ENCODE measurements around the gene EPHB2.

Gene EPHB2

DNA sequence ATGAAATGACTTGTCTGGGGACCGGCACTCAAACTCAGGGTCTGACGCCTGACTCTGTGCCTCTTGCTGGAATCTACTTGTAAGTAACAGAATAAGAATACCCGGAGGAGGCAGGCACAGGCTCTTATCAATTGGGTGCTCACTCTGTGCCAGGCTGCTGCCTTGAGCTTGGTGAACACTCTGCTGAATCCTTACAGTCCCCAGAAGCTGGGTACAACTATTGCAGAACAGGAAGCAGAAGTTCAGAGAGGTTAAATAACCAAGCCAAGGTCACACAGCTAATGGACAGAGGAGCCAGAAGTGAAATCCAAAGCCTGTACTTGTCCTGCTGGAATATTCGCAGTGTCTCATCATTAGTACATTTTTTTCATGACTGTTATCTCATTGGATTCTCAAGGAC, 86.0 kb downstream of the EPHB2 start:
- DNase-seq (ENCODE audit: extremely low read depth in 1 of 2, low read depth in 1 of 2) = no peak

DNA sequence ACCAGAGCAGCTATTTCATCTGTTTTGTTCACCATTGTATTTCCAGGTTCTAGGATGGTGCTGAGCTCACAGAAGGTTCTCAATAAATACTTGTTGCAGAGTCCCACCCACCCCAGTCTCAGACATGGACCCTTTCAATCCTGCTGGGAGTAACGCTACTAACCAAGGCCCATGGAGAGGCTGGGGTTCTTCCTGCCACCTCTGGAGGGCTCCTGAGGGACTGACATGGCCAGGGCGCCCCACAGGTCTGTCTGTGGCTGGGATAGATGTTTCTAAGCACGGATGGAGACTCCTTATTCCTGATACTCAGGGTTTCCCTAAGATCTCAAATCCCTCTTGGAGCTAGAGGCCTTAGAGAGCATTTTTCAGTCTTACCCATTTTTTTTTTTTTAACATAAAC, 87.4 kb downstream of the EPHB2 start:
- no peak for DNase-seq (ENCODE audit: extremely low read depth in 1 of 2, low read depth in 1 of 2)

- no peak for DNase-seq (ENCODE audit: extremely low read depth in 1 of 2, low read depth in 1 of 2)
These were observed 89.3 kb downstream of the EPHB2 start for GRCh38 chr1:22799971-22800370.

DNA sequence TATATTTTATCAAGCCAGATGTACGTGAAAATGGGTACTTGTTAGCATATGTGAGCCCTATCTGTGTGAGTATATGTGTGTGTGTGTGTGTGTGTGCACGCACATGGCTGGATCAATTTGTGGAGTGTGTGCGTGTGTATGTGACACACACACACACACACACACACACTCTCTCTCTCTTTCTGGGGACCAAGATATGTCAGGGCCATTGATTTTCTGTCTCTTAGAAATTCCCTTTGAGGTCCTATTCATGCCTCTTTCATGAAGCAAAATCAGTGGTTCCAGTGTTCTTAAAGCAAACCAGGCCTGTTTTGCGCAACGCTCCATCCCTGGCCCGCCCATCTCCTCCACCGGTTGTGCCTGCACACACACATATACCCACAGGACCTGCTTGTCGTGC, 90.0 kb downstream of the EPHB2 start:
- DNase-seq (ENCODE audit: extremely low read depth in 1 of 2, low read depth in 1 of 2) = no peak

GRCh38 chr1:22801347-22801746, 90.7 kb downstream of the EPHB2 start:
- no peak for DNase-seq (ENCODE audit: extremely low read depth in 1 of 2, low read depth in 1 of 2)

GRCh38 chr1:22801761-22802160, 91.1 kb downstream of the EPHB2 start:
- DNase-seq (ENCODE audit: extremely low read depth in 1 of 2, low read depth in 1 of 2) = no peak

- DNase-seq (ENCODE audit: extremely low read depth in 1 of 2, low read depth in 1 of 2) = no peak
These were observed 93.2 kb downstream of the EPHB2 start for GRCh38 chr1:22803833-22804232.

DNA sequence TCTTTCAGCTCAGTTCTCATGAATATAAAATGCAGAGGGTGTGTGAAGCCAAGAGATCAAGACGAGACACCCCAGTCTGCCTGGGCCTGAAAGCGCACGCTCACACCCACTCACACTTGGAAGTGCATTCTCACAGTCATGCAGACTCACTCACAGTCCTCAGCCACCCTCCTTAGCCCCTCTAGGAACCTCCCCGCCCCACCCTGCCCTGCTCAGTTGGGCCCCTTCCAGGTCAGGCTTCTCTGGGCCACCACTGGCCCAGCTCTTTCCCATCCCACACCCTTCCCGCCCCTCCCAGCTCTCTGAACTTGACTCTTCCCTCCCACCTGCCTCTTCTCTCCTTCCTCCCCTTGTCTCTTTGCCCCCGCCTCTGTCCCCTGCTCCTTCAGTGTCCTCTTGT, 93.8 kb downstream of the EPHB2 start:
- DNase-seq (ENCODE audit: extremely low read depth in 1 of 2, low read depth in 1 of 2) = no peak

DNA sequence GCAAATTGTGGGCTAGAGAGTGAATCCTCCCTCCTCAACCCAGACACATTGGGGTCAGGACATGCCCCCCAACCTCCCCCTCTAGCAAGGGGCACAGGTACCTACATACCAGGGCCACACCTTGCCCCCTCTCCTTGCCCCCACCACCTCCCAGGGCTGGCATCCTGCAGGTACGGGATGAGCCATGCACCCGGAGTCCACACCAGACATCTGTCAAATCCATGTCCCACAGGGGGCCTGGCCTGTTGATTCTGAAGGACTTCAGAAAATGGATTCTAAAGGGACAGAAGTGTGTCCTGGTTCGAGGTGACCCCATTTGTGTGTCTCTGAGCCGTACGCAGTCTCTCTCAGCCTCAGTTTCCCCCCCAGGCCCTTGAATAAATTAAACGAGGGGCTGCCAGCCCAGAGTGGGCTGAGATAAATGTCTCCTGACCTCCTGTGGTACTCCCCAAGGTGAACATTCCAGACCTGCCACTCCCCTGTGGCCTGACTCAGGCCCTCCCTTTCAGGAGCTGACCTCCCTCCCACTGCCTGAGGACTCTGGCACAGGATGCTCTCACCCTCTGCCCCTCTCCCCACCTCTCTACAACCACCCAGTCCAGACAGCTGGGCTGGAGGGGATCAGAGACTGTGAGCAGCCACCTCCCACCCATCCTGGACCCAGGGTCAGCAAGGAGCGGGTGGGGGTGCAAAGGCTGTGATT, 94.5 kb downstream of the EPHB2 start:
- no peak for DNase-seq (ENCODE audit: extremely low read depth in 1 of 2, low read depth in 1 of 2)

- DNase-seq (ENCODE audit: extremely low read depth in 1 of 2, low read depth in 1 of 2) = no peak
These were observed 95.0 kb downstream of the EPHB2 start for GRCh38 chr1:22805672-22806038.

DNA sequence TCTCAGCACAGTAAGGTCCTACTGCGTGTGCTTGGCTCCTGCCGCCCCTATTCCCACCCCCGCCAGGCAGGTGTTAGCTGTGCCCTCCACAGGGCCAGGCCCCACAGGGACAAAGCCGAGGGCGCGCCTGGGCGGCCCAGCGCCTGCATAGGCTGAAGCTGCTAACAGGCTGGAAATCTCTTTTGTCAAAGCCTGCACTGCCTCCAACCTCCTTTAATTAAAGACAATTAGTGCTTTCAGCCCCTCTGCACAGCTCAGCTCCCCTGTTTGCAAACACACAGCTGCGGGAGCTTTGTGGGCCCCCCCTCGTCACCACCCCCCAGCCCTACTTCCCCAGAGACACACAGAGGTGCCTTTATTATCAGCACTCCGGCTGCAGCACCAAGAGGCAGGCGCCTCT, 95.9 kb downstream of the EPHB2 start:
- DNase-seq (ENCODE audit: extremely low read depth in 1 of 2, low read depth in 1 of 2) = no peak

DNA sequence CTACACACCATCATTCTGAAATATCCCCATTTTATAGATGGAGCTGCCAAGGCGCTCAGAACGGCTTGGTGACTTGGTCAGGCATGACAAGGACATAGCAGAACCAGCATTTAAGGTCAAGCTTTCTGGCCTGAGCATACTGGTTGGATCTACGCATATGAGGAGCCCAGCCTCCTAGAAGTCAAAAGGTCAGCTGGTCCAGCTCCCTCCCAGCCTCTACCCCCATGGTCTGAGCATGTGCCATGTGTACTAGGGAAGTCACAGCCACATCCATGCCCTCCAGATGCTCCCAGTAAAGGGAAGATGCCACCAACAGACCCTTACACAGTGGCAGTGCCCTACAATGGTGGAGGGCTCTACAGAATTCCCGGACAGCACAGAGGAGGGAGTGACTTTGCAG, 96.7 kb downstream of the EPHB2 start:
- DNase-seq (ENCODE audit: extremely low read depth in 1 of 2, low read depth in 1 of 2) = no peak

DNA sequence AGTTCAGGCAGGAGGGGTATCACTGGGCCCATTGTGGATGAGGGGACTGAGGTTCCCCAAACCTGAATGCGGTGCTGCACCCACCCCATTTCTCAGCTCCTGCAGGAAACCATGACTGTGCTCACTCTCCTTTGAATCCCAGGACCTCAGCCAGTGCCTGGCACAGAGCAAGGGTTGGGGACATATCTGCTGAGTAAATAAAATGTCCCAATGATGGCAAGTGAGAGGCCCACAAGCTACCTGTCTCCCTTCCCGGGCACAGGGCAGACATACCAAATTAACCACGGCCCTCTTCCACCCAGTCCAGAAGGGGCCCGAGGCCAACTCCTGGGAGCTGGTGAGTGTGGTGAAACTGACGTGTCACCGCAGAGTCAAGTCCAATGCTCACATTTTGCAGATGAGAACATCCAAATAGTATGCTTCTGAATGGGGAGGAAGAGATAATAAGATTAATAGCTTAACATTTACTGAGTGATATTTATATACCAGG, 97.6 kb downstream of the EPHB2 start:
- DNase-seq (ENCODE audit: extremely low read depth in 1 of 2, low read depth in 1 of 2) = no peak

DNA sequence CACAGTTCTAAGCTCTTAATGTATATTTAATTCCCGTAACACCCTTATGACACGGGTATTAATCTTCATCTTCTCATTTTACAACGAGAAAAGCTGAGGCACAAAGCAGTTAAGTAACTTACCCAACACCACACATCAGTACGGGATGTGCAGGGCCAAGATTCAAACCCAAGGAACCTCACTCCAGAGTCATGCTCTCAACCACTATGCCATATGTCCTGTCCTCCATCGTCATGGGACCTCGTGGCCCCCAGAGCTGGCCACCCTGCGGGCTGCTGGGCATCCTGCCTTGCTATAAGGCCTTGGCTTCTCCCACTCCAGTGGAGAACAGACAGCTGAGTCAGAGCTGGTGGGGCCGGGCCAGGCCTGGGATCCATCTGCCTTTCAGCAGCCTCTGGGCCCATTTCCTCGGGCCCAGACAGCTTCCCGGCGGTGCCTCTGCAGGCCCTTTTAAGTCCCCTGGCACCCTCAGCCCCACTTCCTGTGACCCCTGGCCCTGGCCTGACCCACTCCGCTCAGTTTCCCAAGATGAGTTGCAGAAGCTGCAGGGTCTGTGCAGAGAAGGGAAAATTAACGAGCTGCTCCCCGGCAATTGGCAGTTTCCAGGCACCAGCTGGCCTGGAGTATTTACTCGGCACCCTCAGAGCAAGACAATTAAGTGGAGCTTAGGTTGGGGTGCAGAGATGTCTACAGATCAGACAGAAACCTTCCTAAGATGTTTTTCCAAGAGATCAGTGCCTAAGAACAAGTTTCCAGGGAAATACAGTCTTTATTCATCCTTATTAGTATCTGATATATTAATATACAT, 98.2 kb downstream of the EPHB2 start:
- no peak for DNase-seq (ENCODE audit: extremely low read depth in 1 of 2, low read depth in 1 of 2)

GRCh38 chr1:22809783-22810182, 99.1 kb downstream of the EPHB2 start:
- DNase-seq (ENCODE audit: extremely low read depth in 1 of 2, low read depth in 1 of 2) = no peak

- DNase-seq (ENCODE audit: extremely low read depth in 1 of 2, low read depth in 1 of 2) = no peak
These were observed 99.7 kb downstream of the EPHB2 start for GRCh38 chr1:22810378-22810777.

- DNase-seq (ENCODE audit: extremely low read depth in 1 of 2, low read depth in 1 of 2) = no peak
These were observed 101.6 kb downstream of the EPHB2 start for GRCh38 chr1:22812092-22812880.

DNA sequence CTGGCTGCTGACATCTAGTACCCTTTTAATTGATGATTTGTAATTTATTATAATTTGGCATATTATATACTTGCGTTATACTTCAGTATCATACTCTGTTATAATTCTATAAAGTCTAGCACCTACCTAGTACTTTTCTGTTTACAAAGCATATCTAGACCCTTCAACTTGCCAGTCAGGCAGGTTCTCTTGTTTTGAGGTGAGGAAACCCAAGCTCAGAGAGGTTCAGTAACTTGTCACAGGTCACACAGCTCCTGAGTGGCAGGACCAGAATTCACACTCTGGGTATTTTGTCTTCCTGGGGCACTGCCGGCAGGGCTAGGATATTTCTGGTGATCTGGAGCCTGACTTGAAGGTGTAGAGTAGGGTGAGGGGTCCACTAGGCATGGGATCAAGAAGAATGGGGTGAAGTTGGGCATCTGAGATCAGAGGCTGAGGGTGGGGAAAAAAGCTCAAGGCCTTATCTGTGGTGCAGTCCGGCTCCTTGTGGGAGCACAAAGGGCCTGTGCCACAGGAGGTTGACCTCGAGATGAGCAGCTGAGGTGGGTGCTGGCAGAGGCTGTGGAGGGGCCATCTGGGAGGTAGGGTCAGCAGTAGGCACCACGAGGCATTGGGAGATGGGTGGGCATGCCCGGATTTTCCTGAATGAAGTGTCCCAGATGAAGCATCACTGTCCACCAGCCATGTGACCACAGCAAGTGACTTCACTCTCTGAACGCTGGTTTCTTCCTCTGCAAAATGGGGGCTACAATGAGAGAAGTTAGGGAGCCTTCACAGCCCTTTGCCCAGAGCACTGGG, 102.6 kb downstream of the EPHB2 start:
- no peak for DNase-seq (ENCODE audit: extremely low read depth in 1 of 2, low read depth in 1 of 2)

DNA sequence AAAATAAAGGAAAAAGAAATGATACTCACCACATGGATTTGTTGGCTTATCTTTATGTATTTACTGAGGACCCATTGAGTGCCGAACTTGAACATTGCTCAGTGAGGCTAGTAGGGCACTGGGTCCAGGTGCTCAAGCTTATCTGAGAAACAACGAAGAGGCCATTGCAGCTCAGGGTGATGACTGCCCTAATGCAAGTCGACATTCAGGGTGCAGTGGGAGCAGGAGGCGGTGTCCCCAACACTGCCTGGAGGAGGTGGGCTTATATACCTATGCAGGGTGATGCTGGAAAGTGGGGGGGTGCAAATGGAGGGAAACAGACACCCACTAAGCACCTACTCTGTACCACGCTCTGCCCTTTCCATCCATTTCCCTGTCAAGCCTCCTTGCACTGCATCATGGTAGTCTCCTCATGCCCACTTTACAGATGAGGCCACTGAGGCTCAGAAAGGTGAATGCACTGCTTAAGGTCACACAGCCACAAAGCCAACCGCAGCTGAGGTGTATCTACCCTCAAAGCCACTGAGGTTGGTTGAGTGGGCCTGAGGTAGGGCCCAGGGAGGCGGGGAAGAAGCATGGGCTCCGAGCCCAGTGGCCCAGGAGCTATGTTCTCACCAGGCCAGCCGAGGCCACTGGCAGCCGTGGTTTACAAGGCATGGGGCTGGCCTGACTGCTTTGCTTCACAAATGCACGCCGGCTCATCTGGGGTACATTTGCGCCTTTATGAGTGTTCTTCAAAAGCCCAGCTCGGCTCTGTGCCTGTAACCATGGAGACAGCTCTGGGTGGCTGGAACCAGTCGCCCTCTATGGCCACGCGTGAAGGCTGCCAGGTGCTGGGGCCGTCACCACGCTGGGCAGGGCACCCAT, 103.8 kb downstream of the EPHB2 start:
- no peak for DNase-seq (ENCODE audit: extremely low read depth in 1 of 2, low read depth in 1 of 2)

- DNase-seq (ENCODE audit: extremely low read depth in 1 of 2, low read depth in 1 of 2) = no peak
These were observed 104.4 kb downstream of the EPHB2 start for GRCh38 chr1:22815043-22815365.

Measured in stimulated activated CD8-positive, alpha-beta memory T cell treated with anti-CD3 and anti-CD28 coated beads, Interleukin-7, amount 100 ng/mL, for 48 hours (primary cell).